SK-N-SH treated with all-trans-retinoic acid at 6 μM for 48 hours (cell line): ENCODE data around the gene MESD.

Source experiments
- ARNTL ChIP-seq: fragments of 450-650 bp; formaldehyde crosslinking; IDR thresholded peaks from 2 replicates; pipeline ENCODE4 v1.5.0; 2020; ENCODE audit warnings: low read depth, mild to moderate bottlenecking, moderate library complexity, borderline replicate concordance
- BACH2 ChIP-seq: fragments of 250-450 bp; sonication (Bioruptor Pico); IDR thresholded peaks from 2 replicates; pipeline ENCODE4 v1.9.0; 2021; ENCODE audit warnings: mild to moderate bottlenecking, borderline replicate concordance
- CREB5 ChIP-seq: fragments of 250-450 bp; sonication (Bioruptor Pico); IDR thresholded peaks from 2 replicates; pipeline ENCODE4 v1.5.1; 2020; ENCODE audit warnings: low read depth, mild to moderate bottlenecking, moderate library complexity
- ESRRG ChIP-seq: fragments of 250-450 bp; sonication (Bioruptor Pico); IDR thresholded peaks from 2 replicates; pipeline ENCODE4 v1.6.1; 2021; ENCODE audit warnings: mild to moderate bottlenecking
- OSR1 ChIP-seq: fragments of 250-450 bp; sonication (Bioruptor Pico); IDR thresholded peaks from 2 replicates; pipeline ENCODE4 v1.8.0; 2022; ENCODE audit warnings: moderate library complexity, mild to moderate bottlenecking, inconsistent platforms
- PATZ1 ChIP-seq: fragments of 250-450 bp; sonication (Bioruptor Pico); IDR thresholded peaks from 2 replicates; pipeline ENCODE4 v1.8.0; 2020; ENCODE audit warnings: mild to moderate bottlenecking, moderate library complexity, borderline replicate concordance
- POU6F1 ChIP-seq: fragments of 250-450 bp; sonication (Bioruptor Pico); IDR thresholded peaks from 2 replicates; pipeline ENCODE4 v1.8.0; 2021; ENCODE audit warnings: low read depth, mild to moderate bottlenecking, moderate library complexity, borderline replicate concordance
- RARB ChIP-seq: fragments of 250-450 bp; sonication (Bioruptor Pico); IDR thresholded peaks from 2 replicates; pipeline ENCODE4 v1.8.0; 2021; ENCODE audit warnings: mild to moderate bottlenecking, moderate library complexity
- TOX ChIP-seq: fragments of 250-450 bp; sonication (Bioruptor Pico); IDR thresholded peaks from 2 replicates; pipeline ENCODE4 v1.8.0; 2021; ENCODE audit warnings: mild to moderate bottlenecking, moderate library complexity, borderline replicate concordance
- ZNF565 ChIP-seq: fragments of 450-650 bp; formaldehyde crosslinking; conservative IDR thresholded peaks from 2 replicates; pipeline ENCODE4 v1.5.0; 2020; ENCODE audit warnings: low read depth, mild to moderate bottlenecking, moderate library complexity
- ZNF70 ChIP-seq: fragments of 450-650 bp; formaldehyde crosslinking; IDR thresholded peaks from 2 replicates; pipeline ENCODE4 v1.5.0; 2020; ENCODE audit warnings: mild to moderate bottlenecking, moderate library complexity

GRCh38 chr15:80986487-80986886 lies 3.1 kb downstream of the MESD start:
- TF ChIP-seq ZNF565 (CRISPR knock-in tag) (no peak), RARB (CRISPR knock-in tag) (no peak), POU6F1 (CRISPR knock-in tag) (no peak), CREB5 (CRISPR knock-in tag) (no peak), PATZ1 (CRISPR knock-in tag) (no peak), OSR1 (CRISPR knock-in tag) (no peak), ARNTL (CRISPR knock-in tag) (no peak), BACH2 (no peak), ZNF70 (CRISPR knock-in tag) (no peak), TOX (CRISPR knock-in tag) (no peak), ESRRG (CRISPR knock-in tag) (no peak)
